GM12801 (cell line): Measurements from ENCODE around the gene DNAJC13.

Source experiments
- CTCF ChIP-seq: IDR thresholded peaks from one replicate; pipeline ENCODE4 v1.5.1; 2011; ENCODE audit warnings: control low read depth; ENCODE audit not compliant: insufficient read length; ENCODE audit errors: extremely low read depth

DNAJC13 gene

GRCh38 chr3:132433121-132433520 lies 15.8 kb downstream of the DNAJC13 start:
- TF ChIP-seq CTCF, result no peak

- TF ChIP-seq CTCF, result no peak
These were observed 18.1 kb downstream of the DNAJC13 start for GRCh38 chr3:132435224-132435910.

GRCh38 chr3:132435911-132436425 lies 18.7 kb downstream of the DNAJC13 start:
- TF ChIP-seq CTCF, result no peak

- no peak for TF ChIP-seq CTCF
These were observed 26.1 kb downstream of the DNAJC13 start for GRCh38 chr3:132443421-132443820.

GRCh38 chr3:132444383-132444782 lies 27.1 kb downstream of the DNAJC13 start:
- TF ChIP-seq CTCF, result no peak

- TF ChIP-seq CTCF, result no peak
These were observed 28.5 kb downstream of the DNAJC13 start for GRCh38 chr3:132445817-132446216.

- TF ChIP-seq CTCF, result no peak
These were observed 31.1 kb downstream of the DNAJC13 start for GRCh38 chr3:132448216-132448961.
